ENCODE measurements around the gene CEACAM18. TPM values are rescaled to one million over a fixed set of nuclear protein-coding genes. Genes with fewer than 3 reads are reported as not detected.
A peak's percentile ranks its signal among the peaks of the same experiment; 100 is the strongest.
"Not testable (repeated sequence)": the region's sequence is repeated elsewhere in the genome, so short reads cannot be mapped to it uniquely, and the experiment has no call there.

CEACAM18 gene
- total RNA-seq, 2 donors from 2014 or later: not detected

GRCh38 chr19:51456541-51457290 is 21.6 kb upstream of the CEACAM18 start:
- no peak for ATAC-seq (replicated peaks)

GRCh38 chr19:51457351-51458013 is 20.9 kb upstream of the CEACAM18 start:
- no peak for ATAC-seq (replicated peaks)
- no peak overlapping the region for H3K4me3 Mint-ChIP-seq
- peaks cover 11% of the 10 kb centered on the region for H3K27me3 Mint-ChIP-seq
- no peaks in the 10 kb centered on the region for H3K9me3 Mint-ChIP-seq
- H3K36me3 Mint-ChIP-seq (ENCODE audit: low read depth): no peaks in the 10 kb centered on the region
- no peak overlapping the region for H3K27ac Mint-ChIP-seq
- H3K4me1 Mint-ChIP-seq: no peaks in the 10 kb centered on the region

More at GRCh38 chr19:51456541-51457290, 21.6 kb upstream of the CEACAM18 start:
- Mint-ChIP-seq H3K36me3 (ENCODE audit: low read depth) (no peaks in the 10 kb centered on the region), H3K27me3 (peaks cover 11% of the 10 kb centered on the region), H3K4me3 (no peak overlapping the region), H3K4me1 (peaks cover 4% of the 10 kb centered on the region), H3K9me3 (no peaks in the 10 kb centered on the region), H3K27ac (no peak overlapping the region)

DNA sequence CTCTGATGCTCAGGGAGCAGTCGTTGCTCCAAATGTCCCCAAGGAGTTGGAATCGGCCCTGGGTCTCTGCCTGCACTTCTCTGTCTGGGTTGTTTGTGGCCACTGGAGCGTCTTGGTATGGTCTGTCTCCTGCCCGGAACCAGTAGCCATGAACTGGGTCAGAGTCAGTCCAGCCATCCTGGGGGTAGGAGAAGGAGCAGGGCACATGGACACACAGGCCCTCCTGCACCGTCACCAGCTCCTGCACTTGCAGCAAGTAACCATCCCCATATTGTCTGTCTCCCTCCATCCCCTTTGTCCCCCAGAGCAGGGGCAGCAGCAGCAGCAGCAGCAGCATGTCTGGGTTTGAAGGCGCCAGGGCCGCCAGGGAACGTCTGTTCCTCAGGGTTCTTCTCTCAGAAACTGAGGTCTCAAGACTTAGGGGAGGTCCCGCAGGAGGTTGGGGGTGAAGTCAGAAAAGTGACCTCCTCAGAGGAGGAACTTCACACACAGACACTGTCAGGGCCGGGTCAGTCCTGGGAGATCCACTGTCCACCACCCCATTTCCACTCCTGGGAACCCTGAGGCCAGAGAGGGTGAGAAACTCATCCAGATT is 20.2 kb upstream of the CEACAM18 start, which contains the start of gene SIGLEC8:
Gene SIGLEC8, minus strand, starts transcription at position 404 of the 595 bp plus-strand sequence. Its CDS starts 67 bp downstream, at position 337.
- no peak within 1 kb of the TSS for H3K27ac Mint-ChIP-seq
- H3K36me3 Mint-ChIP-seq (ENCODE audit: low read depth): no peaks in the 10 kb centered on the region
- peaks cover 11% of the 10 kb centered on the region for H3K27me3 Mint-ChIP-seq
- ATAC-seq (replicated peaks): no peak
- no peaks in the 10 kb centered on the region for H3K9me3 Mint-ChIP-seq
- no peak within 1 kb of the TSS for H3K4me3 Mint-ChIP-seq
- no peaks in the 10 kb centered on the region for H3K4me1 Mint-ChIP-seq

DNA sequence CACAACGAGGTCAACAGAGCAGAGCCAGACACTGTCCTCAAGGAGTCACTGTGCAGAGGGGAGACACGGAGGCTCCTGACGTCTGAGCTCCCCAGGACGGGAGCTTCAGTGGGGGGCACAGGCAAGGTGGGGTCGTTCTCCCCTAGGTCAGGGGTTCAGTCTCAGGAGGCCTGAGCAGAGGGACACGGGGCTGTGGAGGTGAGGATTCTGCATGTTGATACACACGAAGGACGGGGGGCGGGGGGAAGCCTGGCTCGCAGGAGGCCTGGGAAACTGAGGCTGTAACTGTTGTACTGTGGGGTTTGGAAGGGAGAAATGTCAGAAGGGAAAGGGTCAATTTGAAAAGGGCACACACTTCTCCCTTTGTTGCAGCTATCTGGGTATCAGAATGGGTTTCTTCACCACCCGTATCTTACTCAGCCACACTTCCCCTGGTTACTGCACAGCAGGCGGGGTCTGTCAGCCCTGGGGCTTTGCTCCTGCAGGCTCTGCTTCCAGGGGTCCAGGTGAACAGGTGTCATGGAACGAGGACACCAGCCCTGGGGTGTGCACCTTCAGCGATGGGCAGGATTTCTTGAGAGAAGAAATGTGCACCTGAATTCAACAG is 19.3 kb upstream of the CEACAM18 start:
- peaks cover 7% of the 10 kb centered on the region for H3K27me3 Mint-ChIP-seq
- no peak overlapping the region for H3K4me3 Mint-ChIP-seq
- H3K36me3 Mint-ChIP-seq (ENCODE audit: low read depth): no peaks in the 10 kb centered on the region
- no peak for ATAC-seq (replicated peaks)
- no peaks in the 10 kb centered on the region for H3K9me3 Mint-ChIP-seq
- no peak overlapping the region for H3K27ac Mint-ChIP-seq
- H3K4me1 Mint-ChIP-seq: no peaks in the 10 kb centered on the region

- no peak overlapping the region for H3K27ac Mint-ChIP-seq
- H3K27me3 Mint-ChIP-seq: peaks cover 16% of the 10 kb centered on the region
- H3K4me1 Mint-ChIP-seq: no peaks in the 10 kb centered on the region
- H3K36me3 Mint-ChIP-seq (ENCODE audit: low read depth): no peaks in the 10 kb centered on the region
- H3K4me3 Mint-ChIP-seq: no peak overlapping the region
- H3K9me3 Mint-ChIP-seq: no peaks in the 10 kb centered on the region
- no peak for ATAC-seq (replicated peaks)
Measured at GRCh38 chr19:51460164-51460992, 18.0 kb upstream of the CEACAM18 start.

- Mint-ChIP-seq H3K4me3 (no peak overlapping the region), H3K36me3 (ENCODE audit: low read depth) (no peaks in the 10 kb centered on the region), H3K4me1 (no peaks in the 10 kb centered on the region), H3K27ac (no peak overlapping the region), H3K9me3 (no peaks in the 10 kb centered on the region), H3K27me3 (peaks cover 19% of the 10 kb centered on the region)
- no peak for ATAC-seq (replicated peaks)
Measured at GRCh38 chr19:51461723-51462161, 16.6 kb upstream of the CEACAM18 start.

DNA sequence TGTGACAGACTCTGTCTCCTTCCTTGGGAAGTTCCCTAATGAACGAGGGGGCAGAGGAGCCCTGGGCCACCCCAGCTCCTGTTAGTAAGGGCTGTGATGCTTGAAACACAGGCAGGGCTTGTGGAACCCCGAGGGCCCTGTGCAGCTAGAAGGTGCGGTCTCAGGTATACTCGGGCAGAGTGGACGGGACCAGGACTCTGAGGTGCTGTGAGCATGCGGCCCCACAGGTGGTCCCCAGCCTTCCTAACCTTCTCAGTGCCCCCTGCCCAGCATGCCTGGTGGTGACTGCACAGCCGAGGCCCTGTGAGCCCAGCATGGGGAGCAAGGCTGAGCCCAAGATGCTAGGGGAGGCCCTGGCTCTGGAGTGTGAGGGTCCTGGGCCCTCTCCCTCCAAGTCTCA is 16.1 kb upstream of the CEACAM18 start:
- Mint-ChIP-seq H3K9me3 (no peaks in the 10 kb centered on the region), H3K4me1 (no peaks in the 10 kb centered on the region), H3K27me3 (peaks cover 19% of the 10 kb centered on the region), H3K36me3 (ENCODE audit: low read depth) (no peaks in the 10 kb centered on the region), H3K4me3 (no peak overlapping the region), H3K27ac (no peak overlapping the region)
- ATAC-seq (replicated peaks): no peak

GRCh38 chr19:51462681-51463080 is 15.7 kb upstream of the CEACAM18 start:
- Mint-ChIP-seq H3K36me3 (ENCODE audit: low read depth) (no peaks in the 10 kb centered on the region), H3K27me3 (peaks cover 22% of the 10 kb centered on the region), H3K4me1 (no peaks in the 10 kb centered on the region), H3K9me3 (no peaks in the 10 kb centered on the region), H3K27ac (no peak overlapping the region), H3K4me3 (peak overlapping the region; percentile 25)
- no peak for ATAC-seq (replicated peaks)

- H3K4me1 Mint-ChIP-seq; H3K4me3 Mint-ChIP-seq; H3K27ac Mint-ChIP-seq; H3K9me3 Mint-ChIP-seq; H3K36me3 Mint-ChIP-seq (ENCODE audit: low read depth): not testable (repeated sequence)
- ATAC-seq (replicated peaks): peak; percentile 31
- H3K27me3 Mint-ChIP-seq: peaks cover 22% of the 10 kb centered on the region
Measured at GRCh38 chr19:51463976-51464581, 14.3 kb upstream of the CEACAM18 start.

- Mint-ChIP-seq H3K9me3 (no peaks in the 10 kb centered on the region), H3K4me1 (no peaks in the 10 kb centered on the region), H3K4me3 (no peak overlapping the region), H3K27me3 (peaks cover 19% of the 10 kb centered on the region), H3K27ac (no peak overlapping the region), H3K36me3 (ENCODE audit: low read depth) (no peaks in the 10 kb centered on the region)
- ATAC-seq (replicated peaks): no peak
Measured at GRCh38 chr19:51466723-51467122, 11.6 kb upstream of the CEACAM18 start.

DNA sequence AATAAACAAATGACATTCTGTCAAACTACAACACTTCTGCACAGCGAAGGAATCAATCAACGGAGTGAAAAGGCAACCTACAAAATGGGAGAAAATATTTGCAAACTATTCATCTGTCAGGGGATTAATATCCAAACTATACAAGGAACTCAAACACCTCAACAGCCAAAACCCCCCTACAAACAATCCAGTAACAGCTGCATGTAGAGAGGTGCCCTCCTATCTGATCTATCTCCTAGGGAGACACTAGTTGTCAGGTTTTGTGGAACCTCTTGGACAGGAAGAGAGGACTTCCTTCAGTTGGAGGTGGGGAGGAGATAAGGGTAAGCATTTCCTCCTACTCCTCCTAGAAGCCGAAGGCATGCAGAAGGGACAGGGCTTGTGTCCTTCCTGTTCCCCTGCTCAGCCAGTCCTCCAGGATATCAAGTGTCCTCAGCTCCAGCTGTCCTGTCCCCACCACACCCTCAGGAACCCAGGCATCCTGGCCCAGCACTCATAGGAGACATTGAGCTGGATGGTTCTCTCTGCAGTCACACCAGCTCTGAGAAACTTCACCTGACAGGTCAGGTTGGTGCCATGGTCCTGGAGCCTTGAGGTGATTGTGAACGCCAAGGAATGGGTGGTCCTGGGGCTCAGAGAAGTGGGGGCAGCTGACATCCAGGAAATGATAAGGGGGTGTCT is 10.3 kb upstream of the CEACAM18 start:
- no peaks in the 10 kb centered on the region for H3K9me3 Mint-ChIP-seq
- H3K4me3 Mint-ChIP-seq: no peak overlapping the region
- no peak for ATAC-seq (replicated peaks)
- H3K4me1 Mint-ChIP-seq: peaks cover 6% of the 10 kb centered on the region
- H3K27ac Mint-ChIP-seq: no peak overlapping the region
- H3K27me3 Mint-ChIP-seq: peaks cover 23% of the 10 kb centered on the region
- H3K36me3 Mint-ChIP-seq (ENCODE audit: low read depth): no peaks in the 10 kb centered on the region

- ATAC-seq (replicated peaks): no peak
- Mint-ChIP-seq H3K27ac (no peak overlapping the region), H3K4me1 (peaks cover 7% of the 10 kb centered on the region), H3K27me3 (peaks cover 23% of the 10 kb centered on the region), H3K4me3 (no peak overlapping the region), H3K9me3 (no peaks in the 10 kb centered on the region), H3K36me3 (ENCODE audit: low read depth) (no peaks in the 10 kb centered on the region)
Measured at GRCh38 chr19:51468545-51468920, 9.8 kb upstream of the CEACAM18 start.

GRCh38 chr19:51469162-51469561 is 9.2 kb upstream of the CEACAM18 start:
- ATAC-seq (replicated peaks): no peak
- H3K9me3 Mint-ChIP-seq: no peaks in the 10 kb centered on the region
- H3K27ac Mint-ChIP-seq: no peak overlapping the region
- no peaks in the 10 kb centered on the region for H3K36me3 Mint-ChIP-seq (ENCODE audit: low read depth)
- H3K4me1 Mint-ChIP-seq: peaks cover 7% of the 10 kb centered on the region
- no peak overlapping the region for H3K4me3 Mint-ChIP-seq
- H3K27me3 Mint-ChIP-seq: peaks cover 22% of the 10 kb centered on the region

Measured in activated T-helper 17 cell treated with anti-CD3 and anti-CD28 coated beads, Interleukin-2, amount 50 U/mL, for 72 hours (primary cell).